Transverse colon (tissue), 4 donors: ENCODE data around the gene EPHB2. TPM values are rescaled to one million over a fixed set of nuclear protein-coding genes. Genes with fewer than 3 reads are reported as not detected.

Experiments used
- DNase-seq: peaks from one replicate; pipeline ENCODE4 v3.0.0-alpha.2; 2019
- H3K27ac ChIP-seq, 4 donors: fragments of 200-600 bp; sonication (generic); 2 replicates each; pipeline ENCODE4 v1.5.1; 2016 to 2018; ENCODE audit warnings: inconsistent platforms in 4 of 4
- H3K27me3 ChIP-seq: fragments of 200-600 bp; sonication (generic); 2 replicates; pipeline ENCODE4 v1.5.1; 2017; ENCODE audit warnings: inconsistent platforms
- H3K36me3 ChIP-seq, 4 donors: fragments of 200-600 bp; sonication (generic); 2 replicates each; pipeline ENCODE4 v1.5.1; 2017 to 2019; ENCODE audit warnings: inconsistent platforms in 4 of 4
- H3K4me1 ChIP-seq, 4 donors: fragments of 200-600 bp; sonication (generic); 2 replicates each; pipeline ENCODE4 v1.5.1; 2017 to 2020; ENCODE audit warnings: inconsistent platforms in 4 of 4
- H3K4me3 ChIP-seq, 4 donors: fragments of 200-600 bp; sonication (generic); 1 replicate in 1 of 4; 2 replicates in 3 of 4; pipeline versions ENCODE4 v1.5.1 to v1.6.1; 2017 to 2019; ENCODE audit warnings: inconsistent platforms in 4 of 4
- H3K9me3 ChIP-seq, 2 donors: fragments of 200-600 bp; sonication (generic); 2 replicates each; pipeline ENCODE4 v1.5.1; 2017 to 2019; ENCODE audit warnings: inconsistent platforms in 2 of 2
- EP300 ChIP-seq: sonication (generic); formaldehyde crosslinking; IDR thresholded peaks from one replicate; pipeline ENCODE4 v1.6.1; 2017; ENCODE audit warnings: antibody characterized with exemption, low read depth
- POLR2A ChIP-seq: fragments of 450-650 bp; IDR thresholded peaks from one replicate; pipeline ENCODE4 v1.6.1; 2016; ENCODE audit warnings: antibody characterized with exemption, mild to moderate bottlenecking, moderate library complexity
- POLR2AphosphoS5 ChIP-seq, 3 donors: sonication (generic); formaldehyde crosslinking; IDR thresholded peaks; one replicate each; pipeline ENCODE4 v1.6.1; 2016; ENCODE audit warnings: antibody characterized with exemption in 3 of 3
- WGBS, 2 donors: methylation state at CpG; one replicate each; pipeline ENCODE4 v1.1.5; 2018; ENCODE audit warnings: low coverage in 1 of 2; 5-methylcytosine and 5-hydroxymethylcytosine counted together
- in situ Hi-C, 4 donors: fragments of 200-750 bp; cut with MboI; loops; one replicate each; pipeline versions ENCODE4 v1.15.0 to v1.15.1; 2017; ENCODE audit warnings: low sequenced_read_pairs in 3 of 4, low pct_ligation_motif_present in 1 of 4, low pct_unique_long_range_greater_than_20kb in 1 of 4
- intact Hi-C: fragments of 100-400 bp; cut with DNase I; formaldehyde crosslinking; loops from one replicate; pipeline ENCODE4 v1.15.1; 2023; ENCODE audit warnings: low total_unique reads
- total RNA-seq, 4 donors: library from RNA; depleted of rRNA; stranded (reverse); fragments of >200 nt; gene quantifications; one replicate each; pipeline ENCODE4 v1.1.0, GENCODE V29; 2016
- TF ChIP-seq, protein P1 (sequence below), 5 experiments: fragments of 200-600 bp in 3 of 5; fragments of 450-650 bp in 2 of 5; sonication (generic) in 3 of 5; IDR thresholded peaks; 1 replicate in 2 of 5; 2 replicates in 3 of 5; pipeline ENCODE4 v1.5.1; 2016 to 2017; ENCODE audit warnings: antibody characterized with exemption in 5 of 5, inconsistent platforms in 3 of 5, mild to moderate bottlenecking in 2 of 5, moderate library complexity in 1 of 5

EPHB2 gene
- total RNA-seq, 4 donors from 2014 or later = 3.0 to 152 (median 27.9) TPM

DNA sequence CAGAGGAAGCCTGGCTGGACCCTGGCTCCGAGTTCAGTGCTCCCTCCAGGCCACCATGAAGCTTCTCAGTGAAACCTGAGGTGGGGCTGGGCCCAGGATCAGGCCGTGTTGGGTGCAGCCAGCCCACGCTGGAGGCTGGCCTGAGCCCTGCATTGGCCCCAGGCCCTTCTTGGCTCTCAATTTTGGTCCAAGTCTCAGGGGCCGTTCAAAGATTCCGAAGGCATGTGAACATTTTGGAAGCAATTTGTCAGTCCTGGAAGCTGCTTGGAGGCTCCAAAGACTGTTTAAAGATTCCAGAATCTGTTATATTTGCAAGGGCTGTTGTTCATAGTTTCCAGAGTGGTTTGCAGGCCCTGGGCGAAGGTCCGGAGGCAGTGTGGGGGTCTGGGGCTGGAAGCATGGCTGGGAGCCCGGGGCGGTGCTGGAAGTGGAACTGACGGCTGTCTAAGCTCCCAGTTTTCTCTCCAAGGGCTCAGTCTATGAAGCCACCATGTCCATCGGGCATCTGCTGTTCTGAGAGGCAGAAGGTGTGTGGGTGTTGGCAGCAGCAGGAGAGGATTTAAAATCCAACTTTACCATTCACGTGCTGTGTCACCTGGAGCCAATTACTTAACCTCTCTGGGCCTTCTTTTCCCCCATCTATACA, 104.9 kb downstream of the EPHB2 start:
- Histone ChIP-seq H3K4me3 (no peak overlapping the region), H3K4me1 (peaks cover 0 to 11% (median 2%) of the 10 kb centered on the region in 4 donors), H3K9me3 (no peaks in the 10 kb centered on the region), H3K27ac (peak overlapping the region; percentile 20 to 73 (median 26)), H3K36me3 (no peaks in the 10 kb centered on the region), H3K27me3 (no peaks in the 10 kb centered on the region)
- WGBS, 2 donors = 56% methylated on average over 3 to 11 of the region's 12 CpGs
- no peak for DNase-seq
- TF ChIP-seq, protein P1, sequence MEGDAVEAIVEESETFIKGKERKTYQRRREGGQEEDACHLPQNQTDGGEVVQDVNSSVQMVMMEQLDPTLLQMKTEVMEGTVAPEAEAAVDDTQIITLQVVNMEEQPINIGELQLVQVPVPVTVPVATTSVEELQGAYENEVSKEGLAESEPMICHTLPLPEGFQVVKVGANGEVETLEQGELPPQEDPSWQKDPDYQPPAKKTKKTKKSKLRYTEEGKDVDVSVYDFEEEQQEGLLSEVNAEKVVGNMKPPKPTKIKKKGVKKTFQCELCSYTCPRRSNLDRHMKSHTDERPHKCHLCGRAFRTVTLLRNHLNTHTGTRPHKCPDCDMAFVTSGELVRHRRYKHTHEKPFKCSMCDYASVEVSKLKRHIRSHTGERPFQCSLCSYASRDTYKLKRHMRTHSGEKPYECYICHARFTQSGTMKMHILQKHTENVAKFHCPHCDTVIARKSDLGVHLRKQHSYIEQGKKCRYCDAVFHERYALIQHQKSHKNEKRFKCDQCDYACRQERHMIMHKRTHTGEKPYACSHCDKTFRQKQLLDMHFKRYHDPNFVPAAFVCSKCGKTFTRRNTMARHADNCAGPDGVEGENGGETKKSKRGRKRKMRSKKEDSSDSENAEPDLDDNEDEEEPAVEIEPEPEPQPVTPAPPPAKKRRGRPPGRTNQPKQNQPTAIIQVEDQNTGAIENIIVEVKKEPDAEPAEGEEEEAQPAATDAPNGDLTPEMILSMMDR (IDR thresholded peaks at IDR 0.05) = no peak
- TF ChIP-seq EP300 = no peak
- no peak for TF ChIP-seq POLR2AphosphoS5 (IDR thresholded peaks at IDR 0.05)
- no peak for TF ChIP-seq POLR2A
- intact Hi-C loops (no loop called here), in situ Hi-C loops (no loop called here)

DNA sequence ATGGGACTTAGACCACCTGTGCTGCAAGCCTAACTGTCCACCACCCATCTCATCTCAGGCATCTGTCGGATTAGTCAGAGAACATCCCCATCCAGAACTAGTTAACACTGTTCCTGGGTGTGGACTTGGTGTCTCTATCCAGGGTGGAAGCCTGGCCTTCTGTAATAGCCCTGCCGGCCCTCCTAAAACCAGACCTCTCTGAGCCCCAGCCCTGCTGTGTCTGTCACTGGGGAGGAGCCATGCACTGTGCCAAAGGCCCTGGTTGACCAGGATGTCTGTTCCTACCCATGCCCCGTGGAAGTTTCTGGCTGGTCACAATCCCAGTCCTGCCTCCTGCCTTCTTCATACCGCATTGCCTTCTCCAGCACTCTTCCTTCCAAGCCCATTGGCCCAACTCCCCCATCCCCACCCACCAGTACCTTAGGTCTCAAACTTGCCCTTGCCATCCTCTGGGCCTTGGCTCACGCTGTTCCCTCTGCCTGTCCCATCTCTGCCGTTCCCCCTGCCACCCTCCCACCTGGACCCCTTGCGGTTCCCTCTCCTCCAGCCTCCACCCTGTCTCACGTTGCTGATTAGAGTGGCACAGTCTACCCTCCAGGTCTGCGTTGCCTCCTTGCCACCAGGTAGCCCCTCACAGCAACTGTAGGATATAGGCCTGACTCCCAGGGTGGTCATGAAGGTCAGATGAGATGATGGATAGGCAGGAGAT, 105.6 kb downstream of the EPHB2 start:
- H3K4me1 ChIP-seq = peaks cover 0 to 11% (median 2%) of the 10 kb centered on the region in 4 donors
- H3K27me3 ChIP-seq = no peaks in the 10 kb centered on the region
- intact Hi-C loops (no loop called here), in situ Hi-C loops (no loop called here)
- H3K27ac ChIP-seq = no peak overlapping the region
- H3K4me3 ChIP-seq = no peak overlapping the region
- H3K36me3 ChIP-seq = no peaks in the 10 kb centered on the region
- no peak for DNase-seq
- H3K9me3 ChIP-seq = no peaks in the 10 kb centered on the region
- 79 to 93% methylated on average over 3 to 9 of the region's 9 CpGs for WGBS, 2 donors
- TF ChIP-seq, protein P1 (IDR thresholded peaks at IDR 0.05) = no peak
- TF ChIP-seq POLR2AphosphoS5 (IDR thresholded peaks at IDR 0.05) (no peak), POLR2A (no peak), EP300 (no peak)

DNA sequence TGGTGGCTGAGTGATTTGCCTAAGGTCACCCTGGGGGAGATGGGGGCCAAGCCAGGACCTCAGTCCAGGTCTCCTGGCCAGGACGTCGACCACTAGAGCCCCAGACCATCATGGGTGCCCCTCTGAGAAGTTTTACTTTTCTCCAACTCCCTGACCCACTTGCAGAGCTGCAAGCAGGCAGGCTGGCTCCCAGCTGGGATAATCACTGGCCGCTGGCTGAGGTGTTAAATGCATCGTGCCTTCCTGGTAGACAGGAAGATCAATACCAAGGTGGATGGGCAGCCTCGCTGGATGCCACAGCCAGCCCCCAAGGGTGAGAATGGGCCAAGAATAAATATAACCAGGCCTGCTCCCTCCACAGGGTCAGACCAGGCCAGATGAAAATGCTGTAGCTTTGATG, 106.2 kb downstream of the EPHB2 start:
- Histone ChIP-seq H3K9me3 (no peaks in the 10 kb centered on the region), H3K4me1 (peaks cover 0 to 11% (median 2%) of the 10 kb centered on the region in 4 donors), H3K27ac (no peak overlapping the region), H3K27me3 (no peaks in the 10 kb centered on the region), H3K4me3 (no peak overlapping the region), H3K36me3 (no peaks in the 10 kb centered on the region)
- intact Hi-C loops (no loop called here), in situ Hi-C loops (no loop called here)
- no peak for DNase-seq
- TF ChIP-seq, protein P1 (IDR thresholded peaks at IDR 0.05) = no peak
- TF ChIP-seq POLR2A (no peak), POLR2AphosphoS5 (IDR thresholded peaks at IDR 0.05) (no peak), EP300 (no peak)
- WGBS, 2 donors = 88% methylated on average over 5 of the region's 5 CpGs; no CpG with 5 or more reads in 1 of the 2 donors

DNA sequence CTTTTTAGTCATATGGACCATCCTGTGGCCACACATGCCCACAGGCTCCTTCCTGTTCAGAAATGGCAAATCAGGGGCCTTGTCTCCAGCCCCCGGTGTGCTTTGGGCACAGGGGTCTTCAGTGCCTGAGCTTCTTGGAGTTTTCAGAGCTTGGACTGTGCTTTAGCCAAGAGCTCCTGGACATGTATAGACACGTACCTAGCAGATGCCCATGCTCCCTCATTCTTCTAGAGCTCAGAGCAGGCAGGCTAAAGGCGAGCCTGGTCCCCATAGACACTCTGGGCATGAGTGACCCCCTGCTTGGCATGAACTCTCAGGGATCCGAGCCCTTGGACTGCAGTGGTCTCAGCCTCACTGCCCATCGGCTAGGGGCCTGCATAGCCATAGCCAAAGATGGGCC, 106.8 kb downstream of the EPHB2 start:
- no peak for DNase-seq
- Histone ChIP-seq H3K27ac (no peak overlapping the region), H3K27me3 (no peaks in the 10 kb centered on the region), H3K36me3 (no peaks in the 10 kb centered on the region), H3K9me3 (no peaks in the 10 kb centered on the region), H3K4me1 (peaks cover 0 to 11% (median 2%) of the 10 kb centered on the region in 4 donors), H3K4me3 (no peak overlapping the region)
- intact Hi-C loops = no loop called here
- in situ Hi-C loops = no loop called here
- 77% methylated on average over 5 of the region's 5 CpGs; no CpG with 5 or more reads in 1 of the 2 donors for WGBS, 2 donors
- TF ChIP-seq POLR2AphosphoS5 (IDR thresholded peaks at IDR 0.05) (no peak), POLR2A (no peak), EP300 (no peak)
- TF ChIP-seq, protein P1 (IDR thresholded peaks at IDR 0.05) = no peak
